Right ventricle myocardium superior (tissue), 1 donor: ENCODE measurements around the gene SNAP25. TPM values are rescaled to one million over a fixed set of nuclear protein-coding genes. Genes with fewer than 3 reads are reported as not detected.

Source experiments
- ATAC-seq: fragments of 200-7000 bp; cut with Tn5 transposase; one replicate; pipeline ENCODE4 v1.9.1; 2020; ENCODE audit warnings: mild to moderate bottlenecking; ENCODE audit not compliant: poor library complexity
- DNase-seq: peaks from one replicate; pipeline ENCODE4 v3.0.0-alpha.2; 2020
- intact Hi-C: fragments of 100-400 bp; cut with DNase I; formaldehyde crosslinking; loops from one replicate; pipeline ENCODE4 v1.11.2; 2022
- total RNA-seq: library from RNA; stranded (reverse); fragmentation: NEBNext Ultra II Directional; extraction: Animal tissue kit (Norgen Biotek cat#: 25700); gene quantifications from one replicate; pipeline ENCODE4 v1.2.1, GENCODE V29; 2021
- donor health status: DM: no; HTN: yes; CAD: no; lungs with severe emphysema.

Gene SNAP25
- total RNA-seq, 1 donor from 2014 or later, result not detected

- no peak for ATAC-seq
- intact Hi-C loops, result no loop called here
- DNase-seq, result no peak
Measured at GRCh38 chr20:10253780-10254179, 35.1 kb downstream of the SNAP25 start.

GRCh38 chr20:10255846-10256245, 37.2 kb downstream of the SNAP25 start:
- intact Hi-C loops, result no loop called here
- DNase-seq, result no peak
- no peak for ATAC-seq

DNA sequence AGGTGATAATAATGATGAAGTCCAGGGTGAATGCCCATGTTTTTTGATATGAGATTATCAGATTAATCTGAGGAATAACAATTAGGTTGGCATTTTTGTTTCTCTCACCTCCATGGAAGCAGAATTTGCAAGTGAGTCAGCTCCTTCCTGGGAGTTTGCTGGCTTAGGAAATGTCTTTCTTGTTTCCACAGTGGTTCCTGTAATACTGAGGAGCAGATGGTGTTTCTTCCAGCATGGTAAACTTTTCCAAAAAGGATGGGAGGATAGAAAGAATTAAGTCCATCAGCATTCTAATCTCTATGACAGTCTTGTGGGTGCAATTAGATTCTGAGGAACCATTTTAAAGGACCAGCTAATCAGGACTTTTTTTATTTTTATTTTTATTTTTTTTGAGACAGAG, 40.5 kb downstream of the SNAP25 start:
- intact Hi-C loops, result no loop called here
- ATAC-seq (no peak), DNase-seq (no peak)

DNA sequence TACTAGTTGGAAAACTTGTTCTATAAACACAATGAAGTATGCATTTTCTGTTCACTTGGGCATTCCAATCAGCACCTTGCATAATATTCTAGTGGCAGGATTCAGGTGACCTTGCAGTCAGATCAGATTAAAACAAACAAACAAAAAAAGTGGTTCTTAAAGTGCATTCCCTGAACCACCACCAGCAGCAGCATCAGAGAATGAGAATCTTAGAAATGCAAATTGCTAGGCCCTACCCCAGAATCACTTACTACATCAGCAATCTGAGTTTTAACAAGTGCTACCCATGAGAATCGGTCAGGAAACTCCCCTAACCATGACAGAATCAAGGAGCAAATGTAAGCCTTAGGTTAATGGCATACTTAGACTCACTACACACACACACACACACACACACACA, 41.7 kb downstream of the SNAP25 start:
- intact Hi-C loops, result no loop called here

GRCh38 chr20:10261702-10262101, 43.1 kb downstream of the SNAP25 start:
- no peak for ATAC-seq
- intact Hi-C loops, result no loop called here
- DNase-seq, result no peak

More for the DNA sequence above, 41.7 kb downstream of the SNAP25 start:
- no peak for DNase-seq
- no peak for ATAC-seq

GRCh38 chr20:10263385-10264165, 44.9 kb downstream of the SNAP25 start:
- DNase-seq (no peak), ATAC-seq (no peak)
- intact Hi-C loops, result no loop called here

DNA sequence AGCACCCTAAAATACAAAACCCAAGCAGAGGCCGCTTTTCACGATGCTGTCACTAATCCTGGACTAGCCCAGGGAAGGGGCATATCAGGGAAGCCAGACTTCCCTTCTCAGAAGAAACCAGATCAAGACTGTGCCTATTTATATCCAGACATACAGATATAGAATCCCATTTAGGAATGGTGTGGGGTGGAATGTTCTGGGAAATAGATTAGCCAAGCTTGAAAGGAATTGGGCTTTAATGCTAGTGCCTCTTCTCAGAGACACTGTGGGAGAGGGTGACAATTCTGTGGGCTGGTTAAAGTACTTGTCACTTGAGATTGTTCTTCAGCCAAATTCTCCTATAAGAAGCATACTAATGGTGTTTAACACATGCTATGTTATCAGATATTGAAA, 45.5 kb downstream of the SNAP25 start:
- ATAC-seq (no peak), DNase-seq (no peak)
- intact Hi-C loops, result no loop called here

DNA sequence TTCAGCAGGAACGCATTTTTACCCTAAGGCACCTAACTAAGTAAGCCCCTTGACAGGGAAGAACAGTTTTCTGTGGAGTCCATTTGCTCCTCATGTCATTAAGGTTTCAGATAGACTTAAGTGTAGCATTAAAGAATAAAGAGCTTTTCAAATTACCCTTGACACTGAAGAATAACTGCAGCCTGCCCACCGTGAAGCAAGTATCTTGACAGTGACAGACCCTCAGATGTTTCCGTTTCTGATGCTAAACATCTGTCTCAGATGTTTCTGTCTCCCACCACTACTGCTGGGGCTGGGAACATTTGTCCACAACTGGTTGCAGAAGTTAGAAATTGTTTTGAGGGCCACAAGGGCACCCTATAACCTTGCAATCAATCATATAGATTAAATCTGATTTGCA, 50.0 kb downstream of the SNAP25 start:
- intact Hi-C loops, result no loop called here
- ATAC-seq (no peak), DNase-seq (no peak)

- DNase-seq (no peak), ATAC-seq (no peak)
- intact Hi-C loops, result no loop called here
Measured at GRCh38 chr20:10270630-10271029, 52.0 kb downstream of the SNAP25 start.

- no peak for ATAC-seq
- no peak for DNase-seq
- intact Hi-C loops, result no loop called here
Measured at GRCh38 chr20:10271494-10272219, 53.0 kb downstream of the SNAP25 start.

- ATAC-seq (no peak), DNase-seq (no peak)
- intact Hi-C loops, result no loop called here
Measured at GRCh38 chr20:10276878-10277580, 58.4 kb downstream of the SNAP25 start.

DNA sequence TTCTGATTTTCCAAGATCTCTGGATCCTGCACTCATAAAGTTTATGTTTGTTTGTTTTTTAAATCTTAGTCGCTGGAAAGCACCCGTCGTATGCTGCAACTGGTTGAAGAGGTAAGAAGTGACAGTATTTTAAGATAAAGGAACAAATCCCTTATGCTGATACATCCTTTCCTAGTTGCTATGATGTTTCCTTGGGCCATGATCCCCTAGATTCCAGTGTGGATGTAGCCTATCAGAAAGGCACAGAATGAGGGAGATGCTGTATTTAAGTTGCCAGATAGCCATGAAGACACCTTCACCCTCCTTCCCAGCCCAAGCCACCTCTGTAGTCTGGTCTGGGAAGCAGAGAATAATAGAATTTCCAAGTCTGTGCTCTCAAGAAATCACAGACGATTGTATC, 59.0 kb downstream of the SNAP25 start:
- DNase-seq (no peak), ATAC-seq (no peak)
- intact Hi-C loops, result no loop called here

DNA sequence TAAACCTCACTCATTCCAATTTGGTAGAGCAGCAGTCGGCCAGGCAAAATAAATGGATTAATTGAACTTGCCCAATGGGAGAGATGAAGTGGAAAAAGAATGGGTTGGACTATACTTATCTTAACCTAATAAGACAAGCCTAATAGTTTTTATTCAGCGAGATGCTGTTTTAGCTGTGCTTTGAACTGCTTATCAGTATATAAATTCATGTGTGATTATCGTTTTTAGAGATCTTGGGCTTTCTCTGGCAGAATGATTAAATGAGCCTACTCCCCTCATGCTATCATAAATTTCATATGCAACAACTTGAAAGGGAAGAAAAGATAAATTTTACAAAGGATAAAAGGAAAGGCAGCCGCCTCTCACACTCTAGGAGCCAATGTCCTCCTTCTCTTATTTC, 59.8 kb downstream of the SNAP25 start:
- intact Hi-C loops, result no loop called here
- DNase-seq (no peak), ATAC-seq (no peak)

GRCh38 chr20:10280018-10280908, 61.6 kb downstream of the SNAP25 start:
- ATAC-seq, result no peak
- intact Hi-C loops, result no loop called here

GRCh38 chr20:10281911-10282310, 63.3 kb downstream of the SNAP25 start:
- intact Hi-C loops, result no loop called here
- no peak for DNase-seq
- ATAC-seq, result no peak

More at GRCh38 chr20:10280018-10280908, 61.6 kb downstream of the SNAP25 start:
- no peak for DNase-seq

DNA sequence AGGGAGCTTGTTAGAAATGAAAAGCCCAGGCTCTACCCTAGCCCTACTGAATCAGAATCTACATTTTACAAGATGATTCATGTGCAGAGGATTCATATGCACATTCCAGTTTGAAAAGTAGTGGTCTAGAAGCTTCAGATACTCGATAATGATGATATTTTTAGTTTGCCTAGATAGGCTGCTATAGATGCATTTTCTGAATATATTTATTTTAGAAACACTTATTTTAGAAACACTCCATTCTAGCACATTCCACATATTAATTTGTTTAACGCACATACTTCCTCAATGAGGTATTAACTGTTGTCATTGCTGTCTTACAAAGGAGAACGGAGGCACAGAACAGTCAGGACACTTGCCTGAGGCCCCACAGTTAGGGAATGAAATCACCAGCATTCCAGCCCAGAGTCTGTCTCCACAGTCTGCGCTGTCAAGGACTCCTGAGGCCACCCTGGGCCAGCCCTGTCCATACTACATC, 64.4 kb downstream of the SNAP25 start:
- DNase-seq (no peak), ATAC-seq (no peak)
- intact Hi-C loops, result no loop called here

- DNase-seq (no peak), ATAC-seq (no peak)
- intact Hi-C loops, result no loop called here
Measured at GRCh38 chr20:10286356-10286755, 67.7 kb downstream of the SNAP25 start.

GRCh38 chr20:10288421-10288820, 69.8 kb downstream of the SNAP25 start:
- no peak for ATAC-seq
- intact Hi-C loops, result no loop called here
- DNase-seq, result no peak
